ENCODE results near the gene METRNL.

- TF ChIP-seq CTCF (IDR thresholded peaks at IDR 0.05; ENCODE audit: low read depth, low read length, missing input control) (no peak), YY1 (IDR thresholded peaks at IDR 0.05) (no peak), REST (IDR thresholded peaks at IDR 0.05) (no peak), SP1 (IDR thresholded peaks at IDR 0.05) (no peak), TAF1 (conservative IDR thresholded peaks at IDR 0.05) (no peak), RXRA (IDR thresholded peaks at IDR 0.05) (no peak), JUND (IDR thresholded peaks at IDR 0.05) (no peak), MAX (IDR thresholded peaks at IDR 0.05) (no peak), EGR1 (IDR thresholded peaks at IDR 0.05; ENCODE audit: low read depth in 2 of 2) (no peak), ZBTB33 (IDR thresholded peaks at IDR 0.05) (no peak), RAD21 (IDR thresholded peaks at IDR 0.05) (no peak), NR2F2 (IDR thresholded peaks at IDR 0.05) (no peak)
These were observed 57.5 kb downstream of the METRNL start for GRCh38 chr17:83136931-83137330.
